ENCODE results near the gene CASD1. TPM values are rescaled to one million over a fixed set of nuclear protein-coding genes. Genes with fewer than 3 reads are reported as not detected.

CASD1 gene
- total RNA-seq, 2 experiments from 2014 or later, result 19.6 to 24.7 TPM

GRCh38 chr7:94571816-94572215 is 62.2 kb downstream of the CASD1 start:
- H3K9me3 ChIP-seq (ENCODE audit: low read length), result no peaks in the 10 kb centered on the region
- H3K4me3 ChIP-seq (ENCODE audit: low read depth, low read length, poor library complexity, severe bottlenecking), result no peak overlapping the region
- H3K4me2 ChIP-seq (ENCODE audit: low read length), result no peak overlapping the region
- no peak for TF ChIP-seq CTCF (conservative IDR thresholded peaks at IDR 0.05; ENCODE audit: low read length)
- TF ChIP-seq EZH2phosphoT487 (IDR thresholded peaks at IDR 0.05; ENCODE audit: borderline replicate concordance, low read depth, low read length), result no peak
- no peaks in the 10 kb centered on the region for H3K36me3 ChIP-seq (ENCODE audit: insufficient read depth, low read length)
- intact Hi-C loops (cut with micrococcal nuclease; ENCODE audit: unreplicated experiment), result no loop called here
- BruUV-seq (replicated peaks), result no TSS peak
- H2AFZ ChIP-seq (ENCODE audit: low read length), result no peak overlapping the region
- H3K79me2 ChIP-seq (ENCODE audit: insufficient read depth, low read depth, low read length), result no peaks in the 10 kb centered on the region
- ChIA-PET POLR2A (no interaction called here), CTCF (ENCODE audit: unreplicated experiment) (no interaction called here)
- no peak for DNase-seq (ENCODE audit: low spot score)
- H3K4me1 ChIP-seq (ENCODE audit: insufficient read depth, low read length, poor library complexity, severe bottlenecking), result no peaks in the 10 kb centered on the region
- no peaks in the 10 kb centered on the region for H3K9me2 ChIP-seq (ENCODE audit: insufficient read depth, low read length)
- H4K20me1 ChIP-seq (ENCODE audit: insufficient read depth, low read length), result no peaks in the 10 kb centered on the region
- no peak overlapping the region for H3K27ac ChIP-seq (ENCODE audit: low read depth, low read length, poor library complexity, severe bottlenecking)

DNA sequence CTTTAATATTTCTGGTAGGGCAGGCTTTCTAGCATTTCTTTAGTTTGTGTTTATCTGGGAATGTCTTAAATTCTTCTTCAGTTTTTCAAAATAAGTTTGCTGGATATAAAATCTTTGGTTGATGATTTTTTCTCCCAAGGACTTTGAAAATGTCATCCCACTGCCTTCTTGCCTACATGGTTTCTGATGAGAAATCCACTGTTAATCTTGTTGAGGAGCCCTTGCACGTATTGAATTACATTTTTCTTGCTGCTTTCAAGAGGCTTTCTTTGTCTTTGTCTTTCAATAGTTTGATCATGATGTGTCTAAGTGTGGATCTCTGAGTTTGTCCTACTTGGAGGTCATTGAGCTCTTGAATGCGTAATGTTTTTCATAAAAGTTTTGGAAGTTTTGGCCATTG is 66.0 kb downstream of the CASD1 start:
- intact Hi-C loops (cut with micrococcal nuclease; ENCODE audit: unreplicated experiment), result no loop called here
- CTCF ChIA-PET (ENCODE audit: unreplicated experiment), result no interaction called here
- Histone ChIP-seq H3K79me2 (ENCODE audit: insufficient read depth, low read depth, low read length) (no peaks in the 10 kb centered on the region), H3K4me3 (ENCODE audit: low read depth, low read length, poor library complexity, severe bottlenecking) (no peak overlapping the region), H3K4me1 (ENCODE audit: insufficient read depth, low read length, poor library complexity, severe bottlenecking) (no peaks in the 10 kb centered on the region), H3K9me2 (ENCODE audit: insufficient read depth, low read length) (no peaks in the 10 kb centered on the region), H4K20me1 (ENCODE audit: insufficient read depth, low read length) (no peaks in the 10 kb centered on the region), H3K27ac (ENCODE audit: low read depth, low read length, poor library complexity, severe bottlenecking) (no peak overlapping the region), H3K4me2 (ENCODE audit: low read length) (no peak overlapping the region), H2AFZ (ENCODE audit: low read length) (no peak overlapping the region), H3K36me3 (ENCODE audit: insufficient read depth, low read length) (no peaks in the 10 kb centered on the region), H3K9me3 (ENCODE audit: low read length) (no peaks in the 10 kb centered on the region)
- TF ChIP-seq EZH2phosphoT487 (IDR thresholded peaks at IDR 0.05; ENCODE audit: borderline replicate concordance, low read depth, low read length) (no peak), CTCF (conservative IDR thresholded peaks at IDR 0.05; ENCODE audit: low read length) (no peak)
- POLR2A ChIA-PET, result no interaction called here
- BruUV-seq (replicated peaks), result no TSS peak
- DNase-seq (ENCODE audit: low spot score), result no peak

GRCh38 chr7:94576316-94576715 is 66.7 kb downstream of the CASD1 start:
- H3K4me3 ChIP-seq (ENCODE audit: low read depth, low read length, poor library complexity, severe bottlenecking), result no peak overlapping the region
- no peaks in the 10 kb centered on the region for H3K79me2 ChIP-seq (ENCODE audit: insufficient read depth, low read depth, low read length)
- no peak overlapping the region for H3K27ac ChIP-seq (ENCODE audit: low read depth, low read length, poor library complexity, severe bottlenecking)
- no peaks in the 10 kb centered on the region for H3K4me1 ChIP-seq (ENCODE audit: insufficient read depth, low read length, poor library complexity, severe bottlenecking)
- TF ChIP-seq CTCF (conservative IDR thresholded peaks at IDR 0.05; ENCODE audit: low read length), result no peak
- no peak for TF ChIP-seq EZH2phosphoT487 (IDR thresholded peaks at IDR 0.05; ENCODE audit: borderline replicate concordance, low read depth, low read length)
- H3K9me2 ChIP-seq (ENCODE audit: insufficient read depth, low read length), result no peaks in the 10 kb centered on the region
- ChIA-PET POLR2A (no interaction called here), CTCF (ENCODE audit: unreplicated experiment) (no interaction called here)
- no peaks in the 10 kb centered on the region for H3K9me3 ChIP-seq (ENCODE audit: low read length)
- no peak overlapping the region for H3K4me2 ChIP-seq (ENCODE audit: low read length)
- H3K36me3 ChIP-seq (ENCODE audit: insufficient read depth, low read length), result no peaks in the 10 kb centered on the region
- DNase-seq (ENCODE audit: low spot score), result no peak
- no peaks in the 10 kb centered on the region for H4K20me1 ChIP-seq (ENCODE audit: insufficient read depth, low read length)
- no TSS peak for BruUV-seq (replicated peaks)
- no peak overlapping the region for H2AFZ ChIP-seq (ENCODE audit: low read length)
- intact Hi-C loops (cut with micrococcal nuclease; ENCODE audit: unreplicated experiment), result no loop called here
